GM20431 (cell line): ENCODE measurements around the gene GPR119.
"Not testable (repeated sequence)": the region's sequence is repeated elsewhere in the genome, so short reads cannot be mapped to it uniquely, and the experiment has no call there.

Experiments used
- in situ Hi-C: fragments of 300-500 bp; cut with MseI, MboI; formaldehyde crosslinking; loops from one replicate; pipeline ENCODE4 v1.15.0; 2020; ENCODE audit warnings: low sequenced_read_pairs; ENCODE audit not compliant: unreplicated experiment

The GPR119 gene

GRCh38 chrX:130385520-130385919, at the start of gene GPR119:
GPR119 (minus strand) TSS chrX:130385674; CDS start chrX:130385447, 227 bp downstream.
- in situ Hi-C loops = no loop called here

GRCh38 chrX:130429236-130429635, 43.8 kb upstream of the GPR119 start:
- in situ Hi-C loops = not testable (repeated sequence)

GRCh38 chrX:130426531-130426930, 41.1 kb upstream of the GPR119 start:
- in situ Hi-C loops = no loop called here

GRCh38 chrX:130419263-130419662, 33.8 kb upstream of the GPR119 start:
- in situ Hi-C loops = no loop called here

GRCh38 chrX:130418740-130419139, 33.3 kb upstream of the GPR119 start:
- in situ Hi-C loops = no loop called here

- in situ Hi-C loops = no loop called here
Measured at GRCh38 chrX:130418066-130418465, 32.6 kb upstream of the GPR119 start.

GRCh38 chrX:130416785-130417184, 31.3 kb upstream of the GPR119 start:
- in situ Hi-C loops = no loop called here

GRCh38 chrX:130415201-130415600, 29.7 kb upstream of the GPR119 start:
- in situ Hi-C loops = no loop called here

GRCh38 chrX:130414800-130415199, 29.3 kb upstream of the GPR119 start:
- in situ Hi-C loops = no loop called here

- in situ Hi-C loops = no loop called here
Measured at GRCh38 chrX:130413415-130413814, 27.9 kb upstream of the GPR119 start.

GRCh38 chrX:130402208-130402684, 16.8 kb upstream of the GPR119 start:
- in situ Hi-C loops = no loop called here

GRCh38 chrX:130401415-130402207, 16.1 kb upstream of the GPR119 start, which contains the start of gene RBMX2:
RBMX2 (plus strand) TSS chrX:130401987; CDS start chrX:130402033, 46 bp downstream.
- in situ Hi-C loops = no loop called here

- in situ Hi-C loops = no loop called here
Measured at GRCh38 chrX:130395341-130395740, 9.9 kb upstream of the GPR119 start.

GRCh38 chrX:130393451-130394074, 8.1 kb upstream of the GPR119 start:
- in situ Hi-C loops = no loop called here

- in situ Hi-C loops = no loop called here
Measured at GRCh38 chrX:130386408-130386808, 934 bp upstream of the GPR119 start.

- in situ Hi-C loops = no loop called here
Measured at GRCh38 chrX:130378024-130378669, 7.3 kb downstream of the GPR119 start.

GRCh38 chrX:130376077-130376476, 9.4 kb downstream of the GPR119 start:
- in situ Hi-C loops = no loop called here

- in situ Hi-C loops = not testable (repeated sequence)
Measured at GRCh38 chrX:130352050-130352449, 33.4 kb downstream of the GPR119 start.

- in situ Hi-C loops = no loop called here
Measured at GRCh38 chrX:130351567-130351966, 33.9 kb downstream of the GPR119 start.

GRCh38 chrX:130347321-130347720, 38.2 kb downstream of the GPR119 start:
- in situ Hi-C loops = no loop called here

- in situ Hi-C loops = no loop called here
Measured at GRCh38 chrX:130343411-130343810, 42.1 kb downstream of the GPR119 start.
